Naive thymus-derived CD8-positive, alpha-beta T cell (primary cell): ENCODE results near the gene MRPL45. TPM values are rescaled to one million over a fixed set of nuclear protein-coding genes. Genes with fewer than 3 reads are reported as not detected.
A peak's percentile ranks its signal among the peaks of the same experiment; 100 is the strongest.

Experiments used
- ATAC-seq, 2 donors: fragments of 150-1000 bp; cut with Tn5 transposase in 1 of 2; sonication (Bioruptor Pico), chemical (Tn5 transposase) in 1 of 2; 1 replicate in 1 of 2; 2 replicates in 1 of 2; pipeline ENCODE4 v1.10.0; 2021; ENCODE audit warnings: mild to moderate bottlenecking in 2 of 2, moderate library complexity in 2 of 2
- POLR2A ChIA-PET: fragments of 350-600 bp; sonication (Branson Sonifier 250); formaldehyde crosslinking; loops from one replicate; lab custom pipeline; 2021; ENCODE audit warnings: antibody characterized with exemption; lab: Charles Lee
- DNase-seq, 10 donors: peaks; one replicate each; pipeline versions ENCODE4 v3.0.0 to v3.0.0-alpha.2; 2020 to 2022
- H3K27ac Mint-ChIP-seq, 10 donors: one replicate each; pipeline ENCODE4 v1.8.0; 2020 to 2022; ENCODE audit warnings: mild to moderate bottlenecking in 10 of 10, mixed read lengths in 10 of 10, moderate library complexity in 4 of 10, inconsistent platforms in 1 of 10
- H3K27me3 Mint-ChIP-seq, 5 donors: one replicate each; pipeline ENCODE4 v1.8.0; 2021 to 2022; ENCODE audit warnings: mixed read lengths in 5 of 5
- H3K36me3 Mint-ChIP-seq, 3 donors: one replicate each; pipeline ENCODE4 v1.8.0; 2020 to 2022; ENCODE audit warnings: mixed read lengths in 3 of 3, mild to moderate bottlenecking in 2 of 3, inconsistent platforms in 1 of 3
- H3K4me1 Mint-ChIP-seq, 4 donors: one replicate each; pipeline ENCODE4 v1.8.0; 2021 to 2022; ENCODE audit warnings: mixed read lengths in 4 of 4
- H3K4me3 Mint-ChIP-seq, 10 donors: one replicate each; pipeline ENCODE4 v1.8.0; 2020 to 2022; ENCODE audit warnings: mild to moderate bottlenecking in 10 of 10, mixed read lengths in 10 of 10, moderate library complexity in 6 of 10, inconsistent platforms in 1 of 10
- H3K9me3 Mint-ChIP-seq, 9 donors: one replicate each; pipeline ENCODE4 v1.8.0; 2020 to 2022; ENCODE audit warnings: mixed read lengths in 9 of 9, mild to moderate bottlenecking in 3 of 9, inconsistent platforms in 1 of 9, moderate library complexity in 1 of 9
- polyA plus RNA-seq, 3 donors: library from polyadenylated mRNA; unstranded; fragments of 300-500 nt; fragmentation: Illumina TruSeq; gene quantifications; one replicate each; pipeline ENCODE4 v1.2.3, GENCODE V29; 2021
- total RNA-seq, 8 experiments: library from RNA in 2 of 8; stranded (reverse) in 2 of 8; gene quantifications; one replicate each; pipeline ENCODE4 v1.2.3 and lab custom pipeline; 2021 to 2026

Gene MRPL45
- total and polyA plus RNA-seq, 5 experiments from 2014 or later = 21.6 to 34.7 (median 24.0) TPM

GRCh38 chr17:38327936-38328335, 31.0 kb downstream of the MRPL45 start:
- no peak for DNase-seq
- POLR2A ChIA-PET = no interaction called here
- no peaks in the 10 kb centered on the region for H3K9me3 Mint-ChIP-seq
- no peak for ATAC-seq
- no peak overlapping the region for H3K4me3 Mint-ChIP-seq
- peaks cover 11 to 24% (median 16%) of the 10 kb centered on the region in 4 donors for H3K4me1 Mint-ChIP-seq
- peaks cover 0 to 10% (median 1%) of the 10 kb centered on the region in 3 donors for H3K36me3 Mint-ChIP-seq
- peak overlapping the region in 2 of 10 donors; percentile 3 to 84 for H3K27ac Mint-ChIP-seq
- H3K27me3 Mint-ChIP-seq = peaks cover 0 to 6% (median 0%) of the 10 kb centered on the region in 5 donors

- DNase-seq = no peak
- H3K36me3 Mint-ChIP-seq = peaks cover 0 to 3% (median 0%) of the 10 kb centered on the region in 3 donors
- POLR2A ChIA-PET = no interaction called here
- peak overlapping the region in 1 of 10 donors; percentile 84 for H3K27ac Mint-ChIP-seq
- H3K27me3 Mint-ChIP-seq = peaks cover 0 to 9% (median 4%) of the 10 kb centered on the region in 5 donors
- no peak overlapping the region for H3K4me3 Mint-ChIP-seq
- H3K4me1 Mint-ChIP-seq = peaks cover 11 to 24% (median 16%) of the 10 kb centered on the region in 4 donors
- no peaks in the 10 kb centered on the region for H3K9me3 Mint-ChIP-seq
- ATAC-seq = no peak
These were observed 31.7 kb downstream of the MRPL45 start for GRCh38 chr17:38328620-38329019.

- no peaks in the 10 kb centered on the region for H3K9me3 Mint-ChIP-seq
- POLR2A ChIA-PET = no interaction called here
- H3K27me3 Mint-ChIP-seq = peaks cover 0 to 14% (median 10%) of the 10 kb centered on the region in 5 donors
- H3K27ac Mint-ChIP-seq = peak overlapping the region in 3 of 10 donors; percentile 37 to 67 (median 39)
- DNase-seq (no peak), ATAC-seq (no peak)
- H3K4me1 Mint-ChIP-seq = peaks cover 11 to 24% (median 16%) of the 10 kb centered on the region in 4 donors
- H3K36me3 Mint-ChIP-seq = no peaks in the 10 kb centered on the region
- H3K4me3 Mint-ChIP-seq = no peak overlapping the region
These were observed 32.3 kb downstream of the MRPL45 start for GRCh38 chr17:38329284-38329683.

GRCh38 chr17:38329808-38330730, 33.1 kb downstream of the MRPL45 start:
- Mint-ChIP-seq H3K9me3 (no peaks in the 10 kb centered on the region), H3K36me3 (no peaks in the 10 kb centered on the region)
- no peak for ATAC-seq

GRCh38 chr17:38330941-38331411, 34.0 kb downstream of the MRPL45 start:
- no peak for DNase-seq
- POLR2A ChIA-PET = no interaction called here
- Mint-ChIP-seq H3K27me3 (peaks cover 0 to 18% (median 16%) of the 10 kb centered on the region in 5 donors), H3K27ac (no peak overlapping the region), H3K36me3 (no peaks in the 10 kb centered on the region), H3K4me1 (peaks cover 7 to 12% (median 10%) of the 10 kb centered on the region in 4 donors), H3K9me3 (no peaks in the 10 kb centered on the region), H3K4me3 (no peak overlapping the region)
- ATAC-seq = no peak

More at GRCh38 chr17:38329808-38330730, 33.1 kb downstream of the MRPL45 start:
- DNase-seq = no peak
- H3K4me1 Mint-ChIP-seq = peaks cover 11 to 20% (median 15%) of the 10 kb centered on the region in 4 donors
- H3K27ac Mint-ChIP-seq = peak overlapping the region in 2 of 10 donors; percentile 39 to 79
- H3K4me3 Mint-ChIP-seq = no peak overlapping the region
- POLR2A ChIA-PET = no interaction called here
- H3K27me3 Mint-ChIP-seq = peaks cover 0 to 18% (median 16%) of the 10 kb centered on the region in 5 donors

GRCh38 chr17:38332735-38333134, 35.8 kb downstream of the MRPL45 start:
- no peak for ATAC-seq
- Mint-ChIP-seq H3K27me3 (peaks cover 0 to 22% (median 17%) of the 10 kb centered on the region in 5 donors), H3K9me3 (no peaks in the 10 kb centered on the region)

GRCh38 chr17:38333635-38334295, 36.8 kb downstream of the MRPL45 start:
- peak in 1 of 2 donors; percentile 22 for ATAC-seq
- POLR2A ChIA-PET = no interaction called here
- Mint-ChIP-seq H3K9me3 (no peaks in the 10 kb centered on the region), H3K4me1 (peaks cover 0 to 7% (median 0%) of the 10 kb centered on the region in 4 donors), H3K27me3 (peaks cover 0 to 22% (median 17%) of the 10 kb centered on the region in 5 donors), H3K4me3 (no peak overlapping the region), H3K36me3 (no peaks in the 10 kb centered on the region), H3K27ac (peak overlapping the region in 1 of 10 donors; percentile 33)
- peak in 5 of 10 donors; percentile 19 to 39 (median 30) for DNase-seq

More at GRCh38 chr17:38332735-38333134, 35.8 kb downstream of the MRPL45 start:
- H3K36me3 Mint-ChIP-seq = no peaks in the 10 kb centered on the region
- H3K4me3 Mint-ChIP-seq = no peak overlapping the region
- POLR2A ChIA-PET = no interaction called here
- H3K4me1 Mint-ChIP-seq = peaks cover 0 to 7% (median under 1%) of the 10 kb centered on the region in 4 donors
- no peak for DNase-seq
- no peak overlapping the region for H3K27ac Mint-ChIP-seq

GRCh38 chr17:38334480-38335364, 37.8 kb downstream of the MRPL45 start:
- Mint-ChIP-seq H3K9me3 (no peaks in the 10 kb centered on the region), H3K27ac (peak overlapping the region in 1 of 10 donors; percentile 33), H3K36me3 (no peaks in the 10 kb centered on the region), H3K4me1 (peaks cover 0 to 5% (median 0%) of the 10 kb centered on the region in 4 donors), H3K27me3 (peaks cover 0 to 22% (median 16%) of the 10 kb centered on the region in 5 donors), H3K4me3 (no peak overlapping the region)
- POLR2A ChIA-PET = no interaction called here
- no peak for ATAC-seq
- DNase-seq = no peak

GRCh38 chr17:38336838-38337237, 39.9 kb downstream of the MRPL45 start:
- peaks cover 0 to 18% (median 14%) of the 10 kb centered on the region in 5 donors for H3K27me3 Mint-ChIP-seq
- H3K9me3 Mint-ChIP-seq = no peaks in the 10 kb centered on the region
- ATAC-seq = no peak
- POLR2A ChIA-PET = no interaction called here
- no peak for DNase-seq
- H3K4me3 Mint-ChIP-seq = no peak overlapping the region
- peaks cover 0 to 2% (median 0%) of the 10 kb centered on the region in 4 donors for H3K4me1 Mint-ChIP-seq
- H3K36me3 Mint-ChIP-seq = no peaks in the 10 kb centered on the region
- H3K27ac Mint-ChIP-seq = no peak overlapping the region

- ATAC-seq (no peak), DNase-seq (no peak)
- peaks cover 0 to 2% (median 0%) of the 10 kb centered on the region in 4 donors for H3K4me1 Mint-ChIP-seq
- no peaks in the 10 kb centered on the region for H3K36me3 Mint-ChIP-seq
- no peaks in the 10 kb centered on the region for H3K9me3 Mint-ChIP-seq
- peaks cover 0 to 17% (median 16%) of the 10 kb centered on the region in 5 donors for H3K27me3 Mint-ChIP-seq
- POLR2A ChIA-PET = no interaction called here
- H3K4me3 Mint-ChIP-seq = no peak overlapping the region
- no peak overlapping the region for H3K27ac Mint-ChIP-seq
These were observed 41.1 kb downstream of the MRPL45 start for GRCh38 chr17:38338053-38338452.

- no peaks in the 10 kb centered on the region for H3K36me3 Mint-ChIP-seq
These were observed 41.6 kb downstream of the MRPL45 start for GRCh38 chr17:38338535-38338934.

GRCh38 chr17:38339891-38340290, 42.9 kb downstream of the MRPL45 start:
- Mint-ChIP-seq H3K27ac (no peak overlapping the region), H3K4me3 (no peak overlapping the region), H3K4me1 (peaks cover 0 to 2% (median 0%) of the 10 kb centered on the region in 4 donors), H3K36me3 (no peaks in the 10 kb centered on the region), H3K27me3 (peaks cover 0 to 14% (median 6%) of the 10 kb centered on the region in 5 donors), H3K9me3 (no peaks in the 10 kb centered on the region)
- ATAC-seq = no peak
- POLR2A ChIA-PET = no interaction called here
- DNase-seq = no peak

More at GRCh38 chr17:38338535-38338934, 41.6 kb downstream of the MRPL45 start:
- ATAC-seq (no peak), DNase-seq (no peak)
- H3K27ac Mint-ChIP-seq = peak overlapping the region in 1 of 10 donors; percentile 10
- no peaks in the 10 kb centered on the region for H3K9me3 Mint-ChIP-seq
- H3K27me3 Mint-ChIP-seq = peaks cover 0 to 16% (median 14%) of the 10 kb centered on the region in 5 donors
- H3K4me3 Mint-ChIP-seq = no peak overlapping the region
- POLR2A ChIA-PET = no interaction called here
- H3K4me1 Mint-ChIP-seq = peaks cover 0 to 2% (median 0%) of the 10 kb centered on the region in 4 donors
